DND-41 (cell line): ENCODE results near the gene MBTD1.

Source experiments
- CTCF ChIP-seq: IDR thresholded peaks from 2 replicates; pipeline ENCODE4 v1.5.1; 2012; ENCODE audit warnings: borderline replicate concordance, low read length, moderate library complexity, mild to moderate bottlenecking; ENCODE audit not compliant: poor library complexity, severe bottlenecking; ENCODE audit errors: extremely low read depth
- EZH2 ChIP-seq: IDR thresholded peaks from 3 replicates; pipeline ENCODE4 v1.6.1; 2012; ENCODE audit warnings: borderline replicate concordance, low read depth, mild to moderate bottlenecking, moderate library complexity, low read length, inconsistent platforms; ENCODE audit not compliant: severe bottlenecking

DNA sequence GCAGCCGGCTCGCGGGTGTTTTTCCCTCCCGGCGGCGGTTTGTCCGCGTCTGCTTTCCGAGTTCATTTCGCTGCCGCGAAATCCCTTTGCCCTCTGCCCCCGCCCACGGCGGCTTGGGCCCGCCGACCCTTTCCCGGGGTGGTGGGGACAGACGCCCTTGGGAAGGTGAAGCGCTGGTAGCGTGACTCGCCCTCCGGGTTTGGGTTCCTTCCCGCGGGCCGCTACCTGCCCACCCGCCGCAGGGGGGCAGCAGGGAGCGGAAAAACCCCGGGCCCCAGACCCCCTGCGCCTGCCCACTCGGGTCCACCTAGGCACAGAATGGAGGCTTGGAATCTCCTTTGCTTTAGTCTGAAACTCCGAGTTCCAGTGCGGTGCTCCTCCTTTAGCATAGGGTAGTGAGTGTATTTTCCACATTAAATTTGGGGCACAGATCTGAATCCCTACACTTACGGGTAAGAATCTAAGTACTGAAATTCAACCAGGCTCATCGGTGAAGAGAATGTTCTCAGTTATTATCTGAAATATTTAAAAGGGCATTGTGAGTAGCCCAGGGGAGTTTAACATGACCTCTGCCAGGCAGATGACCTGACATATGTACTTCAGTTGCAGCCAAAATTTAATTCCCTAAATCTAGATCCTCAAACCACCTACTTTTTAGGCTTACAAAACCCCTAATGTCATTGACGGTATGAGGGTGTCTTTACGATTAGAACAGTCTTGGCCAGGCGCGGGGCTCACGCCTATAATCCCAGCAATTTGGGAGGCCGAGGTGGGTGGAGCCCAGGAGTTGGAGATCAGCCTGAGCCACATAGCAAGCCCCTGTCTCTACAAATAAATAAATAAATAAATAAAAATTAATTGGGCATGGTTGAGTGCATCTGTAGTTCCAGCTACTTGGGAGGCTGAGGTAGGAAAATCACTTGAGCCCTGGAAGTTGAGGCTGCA, 92.6 kb downstream of the MBTD1 start:
- peak; percentile 81 for TF ChIP-seq CTCF
- no peak for TF ChIP-seq EZH2
